HG02938 (cell line): ENCODE measurements around the gene GRID2IP.

Experiments
- ATAC-seq: cut with Tn5 transposase; IDR thresholded peaks from one replicate; pipeline ENCODE4 v1.9.1; 2021; ENCODE audit warnings: mild to moderate bottlenecking, moderate library complexity; ENCODE audit not compliant: unreplicated experiment

GRID2IP gene

DNA sequence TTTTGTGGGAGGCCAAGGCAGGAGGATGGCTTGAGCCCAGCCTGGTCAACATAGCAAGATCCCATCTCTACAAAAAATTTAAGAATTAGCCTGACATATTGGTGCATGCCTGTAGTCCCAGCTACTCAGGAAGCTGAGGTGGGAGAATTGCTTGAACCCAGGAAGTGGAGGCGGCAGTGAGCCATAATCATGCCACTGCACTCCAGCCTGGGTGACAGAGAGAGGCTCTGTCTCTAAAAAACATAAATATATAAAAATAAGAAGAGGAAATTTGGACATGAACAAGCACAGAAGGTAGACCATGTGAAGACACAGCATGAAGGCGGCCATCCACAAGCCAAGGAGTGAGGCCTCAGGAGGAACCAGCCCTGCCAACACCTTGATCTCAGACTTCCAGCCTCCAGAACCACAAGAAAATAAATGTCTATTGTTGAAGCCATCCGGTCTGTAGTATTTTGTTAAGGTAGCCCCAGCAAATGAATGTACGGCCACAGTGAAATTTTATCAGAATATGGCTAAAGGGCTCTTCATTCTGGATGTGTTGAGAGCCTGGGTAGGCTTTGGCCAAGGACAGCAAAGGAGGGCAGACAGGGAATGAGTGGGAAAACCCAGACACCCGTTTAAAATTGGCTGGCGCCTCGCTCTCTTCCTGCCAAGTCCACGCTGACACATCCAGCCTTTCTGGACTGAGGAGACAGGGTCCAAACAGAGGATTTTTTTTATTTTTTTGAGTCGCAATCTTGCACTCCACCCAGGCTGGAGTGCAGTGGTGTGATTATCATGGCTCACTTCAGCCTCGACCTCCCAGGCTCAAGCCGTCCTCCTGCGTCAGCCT, 12.9 kb upstream of the GRID2IP start:
- ATAC-seq = no peak

DNA sequence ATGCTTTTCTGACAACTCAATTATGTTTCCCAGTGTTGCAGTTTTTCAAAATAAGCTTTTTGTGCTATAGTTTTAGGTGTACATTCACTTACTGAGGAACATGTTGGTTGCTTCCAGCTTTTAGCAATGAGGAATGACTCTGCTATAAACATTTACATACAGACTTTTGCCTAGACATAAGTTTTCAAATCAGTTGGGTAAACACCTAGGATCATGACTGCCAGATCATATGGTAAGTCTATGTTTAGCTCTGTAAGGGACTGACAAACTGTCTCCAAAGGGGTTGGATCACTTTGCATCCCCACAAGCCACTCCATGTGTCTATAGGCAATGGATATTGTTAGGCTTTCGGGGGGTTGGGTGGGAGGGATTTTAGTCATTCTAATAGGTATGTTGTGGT, 10.8 kb upstream of the GRID2IP start:
- ATAC-seq = no peak

DNA sequence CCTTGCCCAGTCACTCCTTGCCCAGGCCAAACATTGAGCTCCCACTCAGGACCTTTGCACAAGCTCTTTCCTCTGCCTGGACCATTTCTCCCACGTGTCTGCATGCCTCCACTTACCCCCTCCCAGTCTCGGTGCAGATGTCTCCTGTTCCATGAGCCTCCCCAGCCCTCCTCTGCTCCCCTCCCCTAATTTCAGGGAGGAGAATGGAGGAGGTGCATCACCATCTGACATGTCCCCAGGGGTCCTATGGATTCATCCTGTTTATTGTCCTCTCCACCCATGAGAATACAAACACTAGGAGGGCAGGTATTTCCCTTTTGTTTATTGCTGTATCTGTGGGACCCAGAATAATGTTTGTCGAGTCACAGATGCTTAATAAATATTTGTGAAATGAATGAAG, 8.6 kb upstream of the GRID2IP start:
- ATAC-seq = no peak

DNA sequence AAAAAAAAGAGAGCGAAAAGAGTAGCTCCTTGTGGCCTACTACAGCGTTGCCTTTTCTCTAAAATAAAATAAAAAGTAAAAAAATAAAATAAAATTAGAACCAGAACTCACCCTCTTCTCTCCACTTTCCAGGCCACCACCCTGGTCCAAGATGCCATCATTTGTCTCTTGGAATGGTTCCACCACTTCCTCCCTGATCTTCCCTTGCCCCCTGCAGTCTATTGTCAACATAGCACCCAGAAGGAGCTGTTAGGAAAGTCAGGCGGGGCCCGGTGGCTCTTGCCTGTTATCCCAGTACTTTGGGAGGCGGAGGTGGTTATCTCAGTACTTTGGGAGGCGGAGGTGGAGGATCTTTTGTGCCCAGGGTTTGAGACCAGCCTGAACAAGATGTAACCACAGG, 7.6 kb upstream of the GRID2IP start:
- ATAC-seq = no peak

DNA sequence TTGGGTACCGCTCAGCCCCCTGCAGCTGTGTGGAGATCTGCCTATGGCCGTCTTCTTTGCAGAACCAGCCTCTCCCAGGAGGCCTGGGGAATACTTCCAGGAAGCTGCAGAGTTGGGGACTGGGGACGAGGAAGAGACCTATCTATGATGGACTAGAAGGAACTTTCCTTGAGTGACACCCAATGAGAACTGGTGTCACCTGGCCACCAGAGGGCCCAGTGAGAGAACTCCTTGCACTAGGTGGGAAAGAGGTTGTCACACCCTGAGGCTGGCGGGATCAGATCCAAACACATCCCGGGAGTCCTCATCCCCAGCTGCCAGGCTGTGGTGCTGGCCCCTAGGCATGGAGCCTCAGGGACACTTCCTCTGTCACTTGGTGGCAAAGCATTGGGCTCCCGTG, 4.9 kb upstream of the GRID2IP start:
- ATAC-seq = no peak

DNA sequence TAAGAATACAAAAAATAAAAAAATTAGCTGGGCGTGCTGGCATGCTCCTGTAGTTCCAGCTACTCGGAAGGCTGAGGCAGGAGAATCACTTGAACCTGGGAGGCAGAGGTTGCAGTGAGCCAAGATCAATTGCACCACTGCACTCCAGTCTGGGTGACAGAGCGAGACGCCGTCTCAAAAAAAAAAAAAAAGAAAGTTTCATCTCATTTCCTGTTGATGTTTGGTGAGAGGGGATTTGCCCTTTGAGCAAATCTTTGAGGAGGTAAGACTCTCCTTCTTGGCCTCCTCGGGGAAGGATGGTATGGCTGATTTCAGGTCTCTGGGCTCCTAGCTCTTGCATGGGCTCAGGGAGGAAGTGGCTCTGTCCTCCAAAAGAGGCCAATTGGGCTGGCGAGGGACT, 3.6 kb upstream of the GRID2IP start:
- ATAC-seq = no peak

DNA sequence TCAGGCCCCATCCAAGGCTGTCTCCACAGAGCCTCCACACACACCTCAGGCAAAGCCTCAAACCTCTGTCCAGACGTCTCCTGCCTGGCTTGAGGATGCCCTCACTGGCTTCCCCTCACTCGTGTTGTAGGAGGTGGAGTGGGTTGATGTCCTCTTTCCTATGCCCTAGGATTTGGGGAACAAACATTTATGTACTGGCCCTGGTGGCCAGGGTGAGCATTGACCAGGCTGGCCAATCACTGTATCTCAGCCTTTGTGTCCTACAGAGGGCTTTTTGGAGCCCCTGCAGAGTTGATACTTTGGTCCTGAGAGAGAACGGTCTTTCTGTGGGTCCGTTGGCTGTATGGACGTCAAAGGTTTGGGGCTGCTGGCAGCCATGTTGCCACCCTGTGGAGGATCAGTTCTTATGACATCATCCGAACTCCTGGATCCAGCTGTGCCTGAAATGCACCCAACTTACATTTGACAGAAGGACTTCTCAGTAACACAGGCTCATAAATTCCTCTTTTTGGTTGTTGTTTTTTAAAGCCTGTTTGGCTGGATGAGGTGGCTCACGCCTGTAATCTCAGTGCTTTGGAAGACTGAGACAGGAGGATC, 2.3 kb upstream of the GRID2IP start:
- no peak for ATAC-seq

DNA sequence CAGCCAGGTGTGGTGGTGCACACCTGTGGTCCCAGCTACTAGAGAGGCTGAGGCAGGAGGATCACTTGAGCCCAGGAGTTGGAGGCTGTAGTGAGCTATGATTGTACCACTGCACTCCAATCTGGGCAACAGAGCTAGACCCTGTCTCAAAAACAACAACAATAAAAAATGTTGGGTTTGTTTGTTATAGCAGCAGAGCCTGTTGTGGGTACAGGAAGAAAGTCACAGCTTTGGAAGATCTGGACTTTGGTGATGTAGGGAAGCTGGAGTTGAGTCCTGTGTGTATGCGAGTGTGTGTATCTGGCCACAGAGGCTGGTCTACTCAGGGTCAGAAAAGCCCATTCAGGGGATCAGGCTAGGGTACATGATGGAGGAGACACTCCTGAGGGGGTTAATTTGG, 3.9 kb downstream of the GRID2IP start:
- ATAC-seq = no peak

DNA sequence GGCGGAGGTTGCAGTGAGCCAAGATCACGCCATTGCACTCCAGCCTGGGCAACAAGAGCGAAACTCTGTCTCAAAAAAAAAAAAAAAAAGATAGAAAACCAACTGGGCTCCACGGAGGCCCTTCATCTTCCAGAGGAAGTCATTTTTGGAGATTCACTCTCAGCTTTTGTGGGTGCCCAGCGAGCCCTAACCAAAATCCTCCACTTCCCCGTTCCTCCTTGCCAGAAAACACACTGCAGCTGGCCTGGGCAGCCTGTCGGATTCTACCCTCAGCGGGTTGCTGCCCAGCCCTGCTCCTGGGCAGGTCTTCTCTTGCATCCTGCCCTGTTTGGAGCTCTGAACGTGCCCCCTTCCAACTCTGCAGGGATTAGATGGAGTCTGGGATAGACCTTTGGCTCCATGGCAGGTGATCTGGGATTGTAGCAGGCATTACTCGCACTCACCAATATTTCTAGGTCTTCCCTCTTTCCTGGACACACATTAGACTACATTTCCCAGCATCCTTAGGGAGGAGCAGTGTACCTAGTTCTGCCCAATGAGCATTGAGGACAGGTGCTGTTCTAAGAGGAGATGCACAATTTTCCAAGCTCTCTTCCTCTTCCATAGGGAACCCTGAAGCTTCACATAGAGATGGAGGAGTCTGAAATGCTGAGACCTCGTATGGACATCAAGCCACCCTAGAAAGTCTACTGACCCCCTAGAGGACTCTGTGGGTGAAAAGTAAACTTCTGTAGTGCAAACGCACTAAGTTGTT, 4.6 kb downstream of the GRID2IP start:
- ATAC-seq = no peak

DNA sequence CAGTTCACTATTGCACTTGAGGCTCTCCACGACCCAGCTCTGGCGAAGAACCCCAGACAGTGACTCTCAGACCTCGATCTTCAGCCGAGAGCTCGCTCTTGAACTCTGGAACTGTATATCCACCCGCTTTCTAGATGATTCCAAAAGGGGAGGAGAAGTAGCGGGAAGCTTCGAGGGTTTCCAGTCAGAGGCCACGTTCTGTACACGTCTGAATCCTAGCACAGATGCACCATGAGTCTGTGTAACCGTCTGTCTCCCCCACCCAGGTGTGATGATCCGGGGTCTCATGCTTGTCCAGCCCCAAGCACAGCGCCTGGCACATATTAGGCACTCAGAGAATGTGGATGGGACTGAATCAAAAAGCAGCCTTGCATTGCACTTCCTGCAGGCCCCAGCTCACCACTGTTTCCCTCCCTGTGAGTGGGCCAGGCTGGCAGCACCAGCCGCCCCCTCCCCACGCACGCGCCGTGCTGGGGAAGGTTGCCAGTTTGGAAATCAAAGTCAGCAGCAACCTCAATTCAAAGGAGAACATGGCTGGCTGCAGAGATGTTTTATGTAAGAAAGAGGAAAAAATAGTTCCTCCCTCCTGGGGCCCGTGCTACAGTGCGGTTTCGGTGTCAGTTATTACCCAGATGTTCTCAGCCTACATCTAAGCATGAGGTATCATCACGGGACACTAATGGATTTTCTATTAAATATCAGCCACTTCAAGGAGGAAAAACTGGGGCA, 5.7 kb downstream of the GRID2IP start:
- peak; percentile 54 for ATAC-seq

DNA sequence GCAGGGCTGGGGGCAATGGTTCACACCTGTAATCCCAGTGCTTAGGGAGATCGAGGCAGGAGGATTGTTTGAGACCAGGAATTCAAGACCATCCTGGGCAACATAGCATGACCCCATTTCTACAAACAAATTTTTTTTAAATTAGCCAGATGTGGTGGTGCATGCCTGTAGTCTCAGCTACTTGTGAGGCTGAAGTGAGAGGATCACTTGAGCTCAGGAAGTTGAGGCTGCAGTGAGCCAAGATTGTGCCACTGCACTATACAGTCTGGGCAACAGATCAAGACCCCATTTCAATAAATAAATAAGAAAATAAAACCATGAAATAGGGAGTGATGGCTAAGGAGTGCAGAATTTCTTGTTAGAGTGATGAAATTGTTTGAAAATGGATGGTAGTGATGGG, 8.9 kb downstream of the GRID2IP start:
- no peak for ATAC-seq

DNA sequence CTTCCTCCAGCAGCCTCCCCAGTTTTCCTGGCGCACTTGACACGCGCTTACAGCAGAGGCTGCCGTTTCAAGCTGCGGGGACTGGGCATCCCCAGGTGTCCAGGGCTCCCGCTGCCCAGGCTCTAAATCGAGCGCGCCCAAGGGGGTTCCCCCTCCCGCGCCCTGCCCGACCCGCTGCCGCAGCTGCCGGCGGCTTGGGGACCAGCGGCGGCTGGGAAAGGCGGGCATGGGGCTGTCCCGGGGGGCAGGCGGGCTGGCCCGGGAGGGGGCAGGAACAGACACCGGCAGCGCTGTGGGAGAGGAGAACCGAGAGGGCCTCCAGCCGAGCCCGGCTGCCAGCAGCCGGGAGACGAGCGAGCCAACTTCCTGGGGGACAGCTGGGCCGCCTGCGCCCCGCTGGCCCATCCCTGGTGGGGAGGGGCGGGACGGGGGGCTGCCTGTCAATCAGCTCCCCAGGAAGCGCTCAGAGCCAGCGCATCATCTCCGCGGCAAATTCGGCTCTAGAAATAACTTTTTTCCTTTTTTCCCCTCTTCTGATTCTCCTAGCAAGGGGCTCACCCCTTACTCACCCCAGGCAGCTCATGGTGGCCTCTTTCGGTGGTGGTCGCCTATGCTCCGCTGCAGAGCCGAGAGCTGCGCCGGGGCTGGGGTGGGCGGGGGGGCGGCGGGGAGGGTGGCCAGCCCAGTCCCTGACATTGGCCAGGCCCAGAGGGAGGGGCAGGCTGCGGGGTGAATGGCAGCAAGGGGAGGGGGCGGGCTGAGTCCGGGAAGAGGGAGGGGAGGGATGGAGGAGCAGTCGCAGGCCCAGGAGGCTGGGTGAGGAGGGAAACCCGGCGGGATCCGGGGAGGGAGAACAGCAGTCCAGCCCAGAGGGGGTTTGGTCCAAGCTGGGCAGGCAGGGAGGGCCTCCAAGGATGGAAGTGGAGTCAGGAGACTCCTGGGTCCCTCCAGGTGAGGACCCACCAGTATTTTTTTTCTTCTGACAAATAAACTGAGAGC, 14.7 kb downstream of the GRID2IP start:
- no peak for ATAC-seq

DNA sequence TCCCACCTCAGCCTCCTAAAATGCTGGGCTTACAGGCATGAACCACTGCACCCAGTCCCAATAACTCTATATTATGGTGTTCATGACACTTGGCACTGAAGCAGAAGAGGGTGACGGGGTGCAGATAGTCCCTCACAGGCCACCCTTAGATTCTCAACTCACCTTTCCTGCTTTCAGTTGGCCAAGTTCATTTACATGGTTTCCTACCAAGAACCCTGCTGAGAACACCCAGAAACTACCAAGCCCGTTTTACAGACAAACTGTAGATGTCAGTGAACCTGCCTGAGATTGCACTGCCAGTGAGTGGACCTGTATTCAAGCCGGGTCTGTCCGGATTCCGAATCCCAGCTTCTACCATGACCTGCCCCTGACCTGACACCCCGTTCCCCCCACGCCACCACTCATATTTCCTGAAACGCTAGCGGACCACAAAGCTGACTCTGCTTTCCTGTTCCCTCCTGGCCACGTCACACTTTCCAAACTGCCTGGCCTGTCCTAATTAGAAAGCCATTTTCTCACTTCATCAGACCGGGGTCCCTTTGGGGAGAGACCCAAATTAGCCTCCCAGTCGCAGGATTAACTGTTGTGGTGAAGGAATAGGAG, 17.3 kb downstream of the GRID2IP start:
- ATAC-seq = no peak

DNA sequence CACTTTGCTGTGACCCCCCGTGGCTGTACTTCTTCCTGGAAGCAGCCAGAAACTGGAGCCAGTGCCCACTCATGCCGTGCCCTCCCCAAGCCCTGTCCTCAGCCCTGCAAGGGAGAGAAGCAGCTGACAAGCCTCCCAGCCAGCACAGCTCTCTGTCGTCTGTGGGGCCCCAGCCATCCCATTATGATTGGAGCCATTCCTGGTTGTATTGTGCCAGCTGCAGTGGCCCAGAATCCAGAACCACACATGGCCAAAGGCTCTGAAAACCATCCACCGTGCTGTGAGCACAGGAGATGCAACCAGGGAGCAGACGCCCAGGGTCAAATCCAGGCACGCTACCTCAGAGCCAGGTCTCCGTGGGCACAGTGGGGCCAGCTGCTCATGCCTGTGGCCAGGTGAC, 18.7 kb downstream of the GRID2IP start:
- no peak for ATAC-seq

DNA sequence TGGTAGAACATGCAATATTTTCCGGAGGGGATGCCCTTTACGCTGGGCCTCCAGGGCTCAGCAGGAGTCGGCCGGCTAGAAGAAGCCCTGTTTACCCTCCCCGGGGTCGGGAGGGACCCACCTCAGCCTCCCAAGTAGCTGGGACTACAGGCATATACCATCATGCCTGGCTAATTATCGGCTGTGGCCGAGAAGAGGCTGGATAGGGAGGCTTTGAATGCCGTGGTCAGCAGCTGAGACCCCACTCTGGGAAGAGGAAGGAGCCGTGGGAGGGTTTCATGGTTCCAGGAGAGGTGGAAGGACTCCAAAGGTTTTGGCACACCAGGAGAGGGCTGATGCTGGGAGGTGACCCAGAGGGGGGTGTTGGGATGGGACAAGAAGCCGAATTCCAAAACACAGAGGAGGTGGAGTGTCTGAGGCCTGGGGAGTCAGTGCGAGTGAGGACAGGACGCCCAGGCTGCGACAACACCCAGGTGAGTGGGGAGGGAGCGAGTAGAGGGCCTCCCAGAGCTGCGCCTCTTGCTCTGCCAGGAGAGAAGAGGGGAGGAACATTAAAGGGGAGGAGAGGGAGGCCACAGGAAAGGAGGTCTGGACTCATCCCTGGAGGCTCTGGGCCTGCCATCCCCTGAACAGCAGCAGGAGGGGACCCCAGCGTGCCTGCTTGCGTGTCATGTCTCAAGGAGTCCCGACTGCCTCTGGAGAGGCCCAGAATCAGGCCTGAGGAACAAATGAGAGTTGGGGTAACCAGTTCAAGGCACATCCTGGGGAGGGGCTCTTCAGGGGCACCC, 19.6 kb downstream of the GRID2IP start:
- no peak for ATAC-seq

DNA sequence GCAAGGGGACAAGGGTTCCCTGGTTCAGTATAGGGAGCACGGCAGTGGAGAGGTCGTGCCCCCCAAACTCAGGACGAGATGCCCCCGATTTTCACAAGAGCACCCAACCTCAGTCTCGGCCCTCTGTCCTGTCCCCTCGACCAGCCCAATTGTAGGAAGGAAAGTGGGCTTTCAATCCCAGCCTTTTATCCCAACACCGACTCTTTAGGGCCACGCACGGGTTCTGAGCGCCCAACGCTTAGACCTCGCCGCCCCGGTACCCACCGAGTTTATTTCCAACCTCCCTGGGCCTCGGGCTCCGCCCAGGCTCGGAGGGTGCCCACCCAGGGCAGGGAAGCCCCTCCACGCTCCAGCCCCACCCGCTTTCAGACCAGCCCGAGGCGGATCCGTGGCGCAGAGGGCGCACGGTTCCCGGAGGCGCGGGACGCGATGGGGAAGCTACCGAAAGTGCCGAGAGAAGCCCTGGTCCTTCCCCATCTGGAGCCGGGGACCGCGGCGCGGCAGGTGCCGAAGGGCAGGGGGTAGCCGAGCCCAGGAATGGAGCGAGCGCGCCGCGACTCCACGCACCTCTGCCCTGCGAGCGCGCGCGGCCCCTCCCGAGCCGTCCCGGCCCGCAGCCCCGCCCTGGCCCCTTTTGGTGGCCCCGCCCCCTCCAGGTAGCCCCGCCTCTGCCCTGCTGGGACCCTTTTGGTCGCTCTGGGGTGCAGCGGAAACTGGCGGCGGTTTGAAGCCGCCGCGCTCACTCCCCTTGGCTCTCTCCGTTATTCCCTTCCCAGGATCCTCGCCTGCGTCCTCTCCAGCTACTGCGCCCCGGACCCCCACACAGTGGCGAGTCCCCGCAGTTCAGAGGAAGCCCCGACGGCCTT, 20.4 kb downstream of the GRID2IP start:
- ATAC-seq = no peak

DNA sequence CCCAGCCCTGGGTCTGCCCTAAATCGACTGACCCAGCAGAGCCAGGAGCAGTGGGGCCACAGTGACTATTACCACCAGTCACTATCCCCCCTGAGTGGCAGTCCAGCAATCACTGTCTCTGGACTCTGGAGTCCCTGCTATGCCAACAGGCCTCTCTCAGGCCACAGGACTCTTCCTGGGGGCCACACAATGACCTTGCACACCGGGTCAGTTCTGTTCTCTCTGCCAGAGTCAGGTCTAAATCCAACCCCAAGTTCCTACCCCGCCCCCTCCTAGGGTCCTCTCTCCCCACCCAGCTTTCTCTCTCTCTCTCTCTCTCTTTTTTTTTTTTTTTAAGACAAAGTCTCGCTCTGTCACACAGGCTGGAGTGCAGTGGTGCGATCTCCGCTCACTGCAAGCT, 21.6 kb downstream of the GRID2IP start:
- no peak for ATAC-seq
